A673 (cell line): Measurements from ENCODE around the gene METTL8. TPM values are rescaled to one million over a fixed set of nuclear protein-coding genes. Genes with fewer than 3 reads are reported as not detected.
A peak's percentile ranks its signal among the peaks of the same experiment; 100 is the strongest.
"Not testable (repeated sequence)": the region's sequence is repeated elsewhere in the genome, so short reads cannot be mapped to it uniquely, and the experiment has no call there.

Source experiments
- BruUV-seq: library from RNA; stranded (reverse); fragments of 400-500 nt; replicated peaks from 2 replicates; lab custom pipeline; 2021; lab: Mats Ljungman, UMichigan
- CTCF ChIA-PET: fragments of 300-600 bp; sonication (Branson Sonifier 250); formaldehyde crosslinking; loops from one replicate; lab custom pipeline; 2022; ENCODE audit warnings: antibody characterized with exemption; lab: Charles Lee
- POLR2A ChIA-PET: fragments of 300-600 bp; sonication (Branson Sonifier 250); formaldehyde crosslinking; loops from one replicate; lab custom pipeline; 2022; ENCODE audit warnings: antibody characterized with exemption; ENCODE audit not compliant: low non-redundant PET; lab: Charles Lee
- DNase-seq: peaks from one replicate; pipeline ENCODE4 v3.0.0-alpha.2; 2015; ENCODE audit warnings: low spot score
- H3K27ac ChIP-seq: fragments of 200-600 bp; sonication (generic); 2 replicates; pipeline ENCODE4 v1.5.1; 2016; ENCODE audit warnings: mixed run types, low read depth, mild to moderate bottlenecking, mixed read lengths, antibody characterized with exemption, low read length; ENCODE audit not compliant: poor library complexity, severe bottlenecking
- H3K27me3 ChIP-seq: fragments of 200-600 bp; sonication (generic); replicated peaks from 2 replicates; pipeline ENCODE4 v1.6.1; 2017; ENCODE audit warnings: mixed run types, low read depth, mild to moderate bottlenecking, mixed read lengths, antibody characterized with exemption, low read length; ENCODE audit not compliant: insufficient read depth, poor library complexity
- H3K36me3 ChIP-seq: fragments of 200-600 bp; sonication (generic); 2 replicates; pipeline ENCODE4 v1.6.1; 2016; ENCODE audit warnings: mixed run types, mild to moderate bottlenecking, mixed read lengths, antibody characterized with exemption, low read length; ENCODE audit not compliant: insufficient read depth, poor library complexity, severe bottlenecking
- H3K4me1 ChIP-seq: fragments of 200-600 bp; sonication (generic); 2 replicates; pipeline ENCODE4 v1.6.1; 2017; ENCODE audit warnings: mixed run types, mild to moderate bottlenecking, mixed read lengths, antibody characterized with exemption, low read length; ENCODE audit not compliant: insufficient read depth, poor library complexity, severe bottlenecking
- H3K4me3 ChIP-seq: fragments of 200-600 bp; sonication (generic); 2 replicates; pipeline ENCODE4 v1.5.1; 2016; ENCODE audit warnings: low read depth, mixed run types, mild to moderate bottlenecking, mixed read lengths, low read length; ENCODE audit not compliant: poor library complexity, severe bottlenecking
- H3K9me3 ChIP-seq: fragments of 200-600 bp; sonication (generic); 2 replicates; pipeline ENCODE4 v1.6.1; 2016; ENCODE audit warnings: mixed run types, low read depth, mild to moderate bottlenecking, mixed read lengths, antibody characterized with exemption, low read length; ENCODE audit not compliant: poor library complexity, severe bottlenecking
- EZH2 ChIP-seq: fragments of 200-600 bp; sonication (generic); IDR thresholded peaks from 2 replicates; pipeline ENCODE4 v1.6.1; 2017; ENCODE audit warnings: borderline replicate concordance, low read depth, mild to moderate bottlenecking, mixed read lengths, antibody characterized with exemption, low read length; ENCODE audit not compliant: poor library complexity, severe bottlenecking
- intact Hi-C: fragments of 100-400 bp; cut with micrococcal nuclease; formaldehyde crosslinking; loops from one replicate; pipeline ENCODE4 v1.10.0; 2022; ENCODE audit not compliant: unreplicated experiment
- total RNA-seq: library from RNA; stranded (reverse); gene quantifications from 2 replicates; pipeline ENCODE4 v1.2.3, GENCODE V29; 2021
- TF ChIP-seq, protein P1 (sequence below): fragments of 300-800, 200-600 bp; sonication (generic); conservative IDR thresholded peaks from 2 replicates; pipeline ENCODE4 v1.5.1; 2017; ENCODE audit warnings: low read depth, mild to moderate bottlenecking, antibody characterized with exemption, low read length, moderate library complexity, mixed read lengths

METTL8 gene
- total RNA-seq, 1 experiment from 2014 or later = 33.5 TPM

DNA sequence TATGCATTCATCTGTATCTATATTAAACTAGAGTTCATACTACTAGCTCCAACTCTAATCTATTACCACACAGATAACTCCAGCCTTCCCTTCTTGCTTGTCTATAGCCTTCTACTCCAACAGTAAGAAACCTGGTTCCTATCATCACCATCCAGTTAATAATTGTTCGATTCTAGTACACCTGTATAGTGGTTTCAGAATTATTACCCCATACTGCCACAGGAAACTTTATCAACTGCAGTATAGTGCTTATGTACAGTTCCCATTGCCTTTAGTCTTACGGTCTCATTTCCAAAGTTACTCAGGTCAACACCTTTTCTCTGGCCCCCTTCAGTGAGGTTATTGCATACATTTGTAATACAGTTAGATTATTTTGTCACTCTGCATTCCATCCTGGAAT, 14.5 kb downstream of the METTL8 start:
- no peak for DNase-seq
- ChIA-PET CTCF (no interaction called here), POLR2A (no interaction called here)
- Histone ChIP-seq H3K4me3 (no peak overlapping the region), H3K9me3 (peaks cover 10% of the 10 kb centered on the region), H3K4me1 (no peaks in the 10 kb centered on the region), H3K27ac (no peak overlapping the region), H3K36me3 (no peaks in the 10 kb centered on the region), H3K27me3 (no peaks in the 10 kb centered on the region)
- intact Hi-C loops = loop anchor here (5.0 kb wide), 1 partner anchor 102 kb away; no protein-coding TSS in a partner anchor
- no TSS peak for BruUV-seq
- TF ChIP-seq, protein P1, sequence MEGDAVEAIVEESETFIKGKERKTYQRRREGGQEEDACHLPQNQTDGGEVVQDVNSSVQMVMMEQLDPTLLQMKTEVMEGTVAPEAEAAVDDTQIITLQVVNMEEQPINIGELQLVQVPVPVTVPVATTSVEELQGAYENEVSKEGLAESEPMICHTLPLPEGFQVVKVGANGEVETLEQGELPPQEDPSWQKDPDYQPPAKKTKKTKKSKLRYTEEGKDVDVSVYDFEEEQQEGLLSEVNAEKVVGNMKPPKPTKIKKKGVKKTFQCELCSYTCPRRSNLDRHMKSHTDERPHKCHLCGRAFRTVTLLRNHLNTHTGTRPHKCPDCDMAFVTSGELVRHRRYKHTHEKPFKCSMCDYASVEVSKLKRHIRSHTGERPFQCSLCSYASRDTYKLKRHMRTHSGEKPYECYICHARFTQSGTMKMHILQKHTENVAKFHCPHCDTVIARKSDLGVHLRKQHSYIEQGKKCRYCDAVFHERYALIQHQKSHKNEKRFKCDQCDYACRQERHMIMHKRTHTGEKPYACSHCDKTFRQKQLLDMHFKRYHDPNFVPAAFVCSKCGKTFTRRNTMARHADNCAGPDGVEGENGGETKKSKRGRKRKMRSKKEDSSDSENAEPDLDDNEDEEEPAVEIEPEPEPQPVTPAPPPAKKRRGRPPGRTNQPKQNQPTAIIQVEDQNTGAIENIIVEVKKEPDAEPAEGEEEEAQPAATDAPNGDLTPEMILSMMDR = no peak
- no peak for TF ChIP-seq EZH2

DNA sequence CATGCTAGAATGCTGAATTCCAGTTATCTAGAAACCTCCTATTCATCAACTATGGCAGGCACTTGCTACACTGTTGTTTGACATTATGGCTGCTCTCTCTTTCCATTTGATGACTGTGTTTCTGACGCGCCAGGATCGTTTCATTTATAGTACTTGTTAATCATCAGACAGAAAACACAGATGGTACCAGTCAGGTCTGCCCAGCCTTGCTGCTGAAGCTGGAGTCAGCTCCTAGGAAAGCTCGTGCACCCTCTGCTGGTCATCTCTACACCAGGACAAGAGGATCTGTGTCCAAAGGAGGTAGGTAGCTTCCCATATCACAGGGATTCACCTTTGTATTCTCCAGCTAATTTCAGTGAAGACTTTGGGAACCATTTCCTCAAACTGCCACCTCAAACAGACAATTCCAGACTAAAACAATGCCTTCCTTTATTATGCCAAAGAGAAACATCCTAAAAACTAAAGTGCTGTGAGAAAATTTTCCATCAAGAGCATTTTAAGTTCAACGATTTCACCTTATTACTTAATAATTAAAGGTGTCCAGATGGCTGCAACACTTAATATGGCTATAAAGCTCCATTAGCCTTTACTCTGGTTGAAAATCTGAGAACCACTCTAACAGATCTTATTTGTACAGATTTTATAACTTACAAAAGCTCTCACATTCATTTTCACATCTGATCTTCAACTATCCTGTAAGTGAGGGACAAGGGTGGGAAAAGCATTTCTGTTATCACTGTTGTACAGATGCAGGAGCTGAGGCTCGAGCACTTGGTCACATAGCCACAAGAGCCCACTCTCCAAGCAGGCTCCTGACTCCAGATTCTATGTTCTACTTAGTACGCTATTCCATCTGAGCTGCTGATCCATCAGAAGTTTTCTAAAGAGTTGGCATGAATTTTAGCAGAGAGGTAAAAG, 17.5 kb downstream of the METTL8 start:
- BruUV-seq = no TSS peak
- Histone ChIP-seq H3K4me1 (peaks cover 14% of the 10 kb centered on the region), H3K4me3 (no peak overlapping the region), H3K27ac (no peak overlapping the region), H3K9me3 (no peaks in the 10 kb centered on the region), H3K36me3 (no peaks in the 10 kb centered on the region), H3K27me3 (no peaks in the 10 kb centered on the region)
- DNase-seq = peak; percentile 93
- TF ChIP-seq EZH2 = no peak
- TF ChIP-seq, protein P1 = peak; percentile 90
- CTCF ChIA-PET = interaction anchor here (0.5 to 1.6 kb wide), 8 partner anchors 10 to 488 kb away, joined by 3 to 11 read pairs (median 4); partner anchors contain the start of gene GORASP2
- POLR2A ChIA-PET = no interaction called here
- intact Hi-C loops = loop anchor here (1.0 to 5.0 kb wide), 3 partner anchors 99 to 443 kb away; partner anchors contain the start of gene TLK1

DNA sequence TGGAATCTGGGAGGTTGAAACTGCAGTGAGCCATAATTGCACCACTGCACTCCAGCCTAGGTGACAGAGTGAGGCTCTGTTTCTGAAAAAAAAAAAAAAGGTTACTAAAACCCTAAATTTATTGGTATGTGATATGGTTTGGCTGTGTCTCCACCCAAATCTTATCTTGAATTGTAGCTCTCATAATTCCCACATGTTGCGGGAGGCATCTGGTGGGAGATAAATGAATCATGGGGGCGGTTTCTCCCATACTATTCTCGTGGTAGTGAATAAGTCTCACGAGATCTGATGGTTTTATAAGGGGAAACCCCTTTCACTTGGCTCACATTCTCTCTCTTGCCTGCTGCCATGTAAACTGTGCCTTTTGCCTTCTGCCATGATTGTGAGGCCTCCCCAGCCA, 19.1 kb downstream of the METTL8 start:
- H3K27me3 ChIP-seq, DNase-seq, BruUV-seq, H3K9me3 ChIP-seq, CTCF ChIA-PET, H3K27ac ChIP-seq, H3K36me3 ChIP-seq, H3K4me3 ChIP-seq, POLR2A ChIA-PET: not testable (repeated sequence)
- intact Hi-C loops = loop anchor here (5.0 kb wide), 1 partner anchor 97 kb away; no protein-coding TSS in a partner anchor
- H3K4me1 ChIP-seq = peaks cover 30% of the 10 kb centered on the region
